K562 (cell line): ENCODE results near the gene PCSK6. TPM values are rescaled to one million over a fixed set of nuclear protein-coding genes. Genes with fewer than 3 reads are reported as not detected.
A peak's percentile ranks its signal among the peaks of the same experiment; 100 is the strongest.

Source experiments
- ARID3A ChIP-seq: IDR thresholded peaks from 2 replicates; pipeline ENCODE4 v1.6.1; 2012; ENCODE audit warnings: low read depth, low read length, improper control_type of control experiment, borderline replicate concordance
- CREB3L1 ChIP-seq: fragments of 450-650 bp; IDR thresholded peaks from 2 replicates; pipeline ENCODE4 v1.6.1; 2014; ENCODE audit warnings: low read depth, mild to moderate bottlenecking, moderate library complexity, borderline replicate concordance
- EP400 ChIP-seq: fragments of 450-650 bp; IDR thresholded peaks from 2 replicates; pipeline ENCODE4 v1.6.1; 2017; ENCODE audit warnings: antibody characterized with exemption, mild to moderate bottlenecking, moderate library complexity
- FOS ChIP-seq: IDR thresholded peaks from 3 replicates; pipeline ENCODE4 v1.6.1; 2011; ENCODE audit not compliant: insufficient read length; ENCODE audit errors: extremely low read depth
- FOXM1 ChIP-seq, 2 experiments: fragments of 450-650 bp in 1 of 2; sonication (generic) in 1 of 2; formaldehyde crosslinking in 1 of 2; IDR thresholded peaks; 2 replicates each; pipeline versions ENCODE4 v1.6.1 to v1.9.0; 2017 to 2022; ENCODE audit warnings: low read depth in 2 of 2, mild to moderate bottlenecking in 2 of 2, missing genetic modification reagents in 1 of 2, moderate library complexity in 1 of 2
- GMEB1 ChIP-seq: fragments of 250-450 bp; sonication (Bioruptor Pico); IDR thresholded peaks from 2 replicates; pipeline ENCODE4 v1.4.0; 2020; ENCODE audit warnings: mild to moderate bottlenecking
- GTF2A2 ChIP-seq: IDR thresholded peaks from 2 replicates; pipeline ENCODE4 v1.6.1; 2016; ENCODE audit warnings: mild to moderate bottlenecking, missing genetic modification characterization, missing compliant biosample characterization
- HMBOX1 ChIP-seq: sonication (generic); IDR thresholded peaks from 2 replicates; pipeline ENCODE4 v1.6.1; 2016
- HMG20A ChIP-seq: fragments of 450-650 bp; formaldehyde crosslinking; conservative IDR thresholded peaks from 2 replicates; pipeline ENCODE4 v1.4.0; 2020; ENCODE audit warnings: mild to moderate bottlenecking, mixed read lengths
- MAX ChIP-seq: sonication (generic); formaldehyde crosslinking; IDR thresholded peaks from 2 replicates; pipeline ENCODE4 v1.9.0; 2022; ENCODE audit warnings: mild to moderate bottlenecking, missing genetic modification reagents
- MEF2D ChIP-seq: conservative IDR thresholded peaks from 2 replicates; pipeline ENCODE4 v1.6.1; 2016; ENCODE audit warnings: low read depth, missing genetic modification characterization, missing compliant biosample characterization
- NFATC3 ChIP-seq: fragments of 450-650 bp; IDR thresholded peaks from 2 replicates; pipeline ENCODE4 v1.6.1; 2017; ENCODE audit warnings: mild to moderate bottlenecking
- NFRKB ChIP-seq: fragments of 450-650 bp; IDR thresholded peaks from 2 replicates; pipeline ENCODE4 v1.6.1; 2016; ENCODE audit warnings: low read depth
- POLR2G ChIP-seq: fragments of 200-400 bp; formaldehyde crosslinking; IDR thresholded peaks from 2 replicates; pipeline ENCODE4 v1.6.1; 2017; ENCODE audit warnings: low read depth, mild to moderate bottlenecking, antibody characterized with exemption, low read length, moderate library complexity
- SMARCB1 ChIP-seq: IDR thresholded peaks from 2 replicates; pipeline ENCODE4 v1.6.1; 2011; ENCODE audit warnings: improper control_type of control experiment, low read depth; ENCODE audit not compliant: insufficient read length
- SMARCC2 ChIP-seq: fragments of 450-650 bp; IDR thresholded peaks from 2 replicates; pipeline ENCODE4 v1.6.1; 2017; ENCODE audit warnings: antibody characterized with exemption, moderate library complexity, mild to moderate bottlenecking, low read depth
- TFAP4 ChIP-seq: sonication (generic); formaldehyde crosslinking; IDR thresholded peaks from 2 replicates; pipeline ENCODE4 v1.8.0; 2022; ENCODE audit warnings: missing genetic modification reagents, mild to moderate bottlenecking, moderate library complexity, borderline replicate concordance
- TRIM24 ChIP-seq, 2 experiments: fragments of 450-650 bp; IDR thresholded peaks; 2 replicates each; pipeline ENCODE4 v1.6.1; 2016
- ZNF146 ChIP-seq: IDR thresholded peaks from one replicate; pipeline ENCODE4 v1.6.1; 2018; ENCODE audit warnings: missing compliant biosample characterization; ENCODE audit not compliant: unreplicated experiment
- ZNF717 ChIP-seq: fragments of 250-450 bp; sonication (Bioruptor Pico); IDR thresholded peaks from 2 replicates; pipeline ENCODE4 v1.5.0; 2021
- polyA plus RNA-seq, 8 experiments: library from polyadenylated mRNA; depleted of rRNA in 4 of 8; stranded (reverse) in 5 of 8; unstranded in 3 of 8; fragments of >200 nt; fragmentation: Nextera tagmentation in 2 of 8; fragmentation: Illumina TruSeq in 1 of 8; extraction: Ambion mirVana in 2 of 8; extraction: Trizol in 1 of 8; gene quantifications; 2 replicates each; pipeline versions ENCODE4 v1.2.1 to v1.2.3, GENCODE V29; 2011 to 2014; ENCODE audit warnings: inconsistent platforms in 1 of 8, missing spikeins in 1 of 8
- total RNA-seq, 7 experiments: library from RNA; depleted of rRNA in 6 of 7; stranded (reverse); fragments of >200 nt in 6 of 7; fragmentation: Illumina TruSeq in 2 of 7; extraction: Trizol in 2 of 7; gene quantifications; 2 replicates each; pipeline versions ENCODE4 v1.2.1 to v1.2.3, GENCODE V29; 2011 to 2021; ENCODE audit warnings: low replicate concordance in 1 of 7

Gene PCSK6
- total and polyA plus RNA-seq, 9 of the 15 experiments (the other 6 are each of a cell fraction or from before 2014, with no cell fraction given), result 2.2 to 32.6 (median 14.5) TPM

GRCh38 chr15:101445562-101446517, 43.7 kb downstream of the PCSK6 start (continued):
- TF ChIP-seq MEF2D (tag) (peak; percentile 98), POLR2G (peak; percentile 62), HMG20A (no peak), ZNF146 (CRISPR knock-in tag) (peak; percentile 87), ARID3A (peak; percentile 81; the same call in 1 of the 2 replicates), CREB3L1 (peak; percentile 42; the same call in 1 of the 2 replicates), GTF2A2 (no peak), NFATC3 (peak; percentile 95), EP400 (peak; percentile 93), SMARCC2 (peak; percentile 79; the same call in 1 of the 2 replicates), SMARCB1 (no peak), FOXM1 (IDR thresholded peaks at IDR 0.05; ENCODE audit: low read depth) (0 out of 2 replicates have a peak, but pooled peaks have one; percentile 11), FOXM1 (CRISPR knock-in tag; IDR thresholded peaks at IDR 0.05; ENCODE audit: low read depth) (no peak), NFRKB (no peak), ZNF717 (CRISPR knock-in tag) (no peak), TFAP4 (CRISPR knock-in tag) (peak; percentile 71), FOS (no peak), MAX (CRISPR knock-in tag) (peak; percentile 61), HMBOX1 (no peak), TRIM24 (IDR thresholded peaks at IDR 0.05) (peak; percentile 88 to 89), GMEB1 (CRISPR knock-in tag) (no peak)
